Nephron progenitor cell (in vitro differentiated cells): ENCODE results near the gene CADM1.

Experiments used
- DNase-seq: peaks from one replicate; pipeline ENCODE4 v3.0.0; 2021
- H3K27ac Mint-ChIP-seq: 2 replicates; pipeline ENCODE4 v1.8.0; 2021; ENCODE audit warnings: mild to moderate bottlenecking, moderate library complexity, mixed read lengths
- H3K27me3 Mint-ChIP-seq: 2 replicates; pipeline ENCODE4 v1.8.0; 2021; ENCODE audit warnings: mild to moderate bottlenecking, low read depth, mixed read lengths; ENCODE audit not compliant: poor library complexity
- H3K36me3 Mint-ChIP-seq: 2 replicates; pipeline ENCODE4 v1.8.0; 2021; ENCODE audit warnings: low read depth, mixed read lengths
- H3K4me1 Mint-ChIP-seq: 2 replicates; pipeline ENCODE4 v1.8.0; 2021; ENCODE audit warnings: mixed read lengths
- H3K4me3 Mint-ChIP-seq: 2 replicates; pipeline ENCODE4 v1.8.0; 2021; ENCODE audit warnings: mild to moderate bottlenecking, moderate library complexity, mixed read lengths
- H3K9me3 Mint-ChIP-seq: 2 replicates; pipeline ENCODE4 v1.8.0; 2021; ENCODE audit warnings: mild to moderate bottlenecking, moderate library complexity, mixed read lengths
- CTCF ChIP-seq: fragments of 200-600 bp; sonication (generic); IDR thresholded peaks from 2 replicates; pipeline ENCODE4 v1.5.0; 2021; ENCODE audit warnings: antibody characterized with exemption

Gene CADM1

DNA sequence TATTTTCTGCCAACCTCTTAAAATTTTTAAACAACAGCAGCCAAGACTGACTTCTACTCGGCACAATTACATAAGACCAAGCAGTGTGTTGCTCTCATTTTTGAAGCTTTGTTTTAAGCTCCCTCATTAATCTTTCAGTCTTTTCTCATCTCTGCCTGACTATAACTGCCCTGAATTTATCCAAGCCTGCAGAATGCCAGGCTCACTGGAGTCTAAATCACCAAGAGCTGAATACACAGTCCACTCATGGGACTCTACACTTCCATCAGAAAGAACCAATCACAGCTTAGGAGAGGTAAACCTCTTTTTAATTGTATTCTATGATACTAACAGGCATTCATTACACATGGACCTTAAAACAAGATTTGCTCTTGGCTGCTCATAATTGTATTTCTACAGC, 178.7 kb downstream of the CADM1 start:
- H3K27ac Mint-ChIP-seq: no peak overlapping the region
- no peak overlapping the region for H3K4me3 Mint-ChIP-seq
- H3K36me3 Mint-ChIP-seq: no peaks in the 10 kb centered on the region
- H3K27me3 Mint-ChIP-seq: no peaks in the 10 kb centered on the region
- no peak for DNase-seq
- peaks cover 36% of the 10 kb centered on the region for H3K4me1 Mint-ChIP-seq
- no peak for TF ChIP-seq CTCF
- H3K9me3 Mint-ChIP-seq: no peaks in the 10 kb centered on the region

DNA sequence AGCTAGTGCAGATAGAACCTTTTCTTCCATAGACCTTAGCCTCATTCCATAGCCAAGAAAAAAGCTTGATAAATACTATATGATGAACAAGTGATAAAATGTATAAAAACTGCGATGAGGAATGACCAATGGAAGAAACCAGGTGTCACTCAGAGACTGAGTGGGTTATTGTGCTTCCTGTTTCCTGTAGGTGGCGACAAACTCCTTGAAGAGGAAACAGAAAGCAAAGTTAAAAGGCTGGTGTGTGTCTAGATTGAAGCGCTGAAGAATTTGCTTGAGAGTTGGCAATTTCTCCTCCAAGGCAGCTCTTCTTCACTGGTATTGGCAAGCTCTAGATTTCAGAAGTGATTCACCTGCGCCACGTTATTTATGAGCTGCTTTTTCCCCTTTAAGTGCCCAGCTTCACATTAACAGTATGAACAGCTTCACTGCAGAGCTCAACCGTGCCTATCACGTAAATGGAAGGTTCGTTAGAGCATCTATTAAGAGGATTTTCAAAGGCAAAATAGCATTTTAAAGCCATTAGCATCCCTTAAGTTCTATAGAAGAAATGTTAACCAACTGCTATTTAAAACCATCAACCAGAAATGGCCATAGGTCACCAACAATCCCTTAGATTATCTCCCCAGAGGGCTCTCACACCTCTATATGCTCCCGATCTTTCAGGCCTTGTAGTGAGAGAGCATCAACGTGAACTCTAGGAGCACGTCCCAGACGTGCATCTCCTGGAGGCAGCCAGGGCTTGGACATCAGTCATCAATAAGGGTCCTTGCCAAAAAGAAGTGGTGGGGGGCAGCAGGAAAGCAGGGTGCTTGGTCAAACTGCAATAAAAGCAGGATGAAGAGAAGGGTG, 179.4 kb downstream of the CADM1 start:
- no peak overlapping the region for H3K4me3 Mint-ChIP-seq

GRCh38 chr11:115322553-115323203, 181.5 kb downstream of the CADM1 start:
- no peak for TF ChIP-seq CTCF
- H3K27ac Mint-ChIP-seq: no peak overlapping the region

More for the DNA sequence above, 179.4 kb downstream of the CADM1 start:
- DNase-seq: peak; percentile 30
- Mint-ChIP-seq H3K36me3 (no peaks in the 10 kb centered on the region), H3K4me1 (peaks cover 39% of the 10 kb centered on the region), H3K27me3 (no peaks in the 10 kb centered on the region), H3K9me3 (no peaks in the 10 kb centered on the region), H3K27ac (peak overlapping the region; percentile 75)
- peak; percentile 86 for TF ChIP-seq CTCF

DNA sequence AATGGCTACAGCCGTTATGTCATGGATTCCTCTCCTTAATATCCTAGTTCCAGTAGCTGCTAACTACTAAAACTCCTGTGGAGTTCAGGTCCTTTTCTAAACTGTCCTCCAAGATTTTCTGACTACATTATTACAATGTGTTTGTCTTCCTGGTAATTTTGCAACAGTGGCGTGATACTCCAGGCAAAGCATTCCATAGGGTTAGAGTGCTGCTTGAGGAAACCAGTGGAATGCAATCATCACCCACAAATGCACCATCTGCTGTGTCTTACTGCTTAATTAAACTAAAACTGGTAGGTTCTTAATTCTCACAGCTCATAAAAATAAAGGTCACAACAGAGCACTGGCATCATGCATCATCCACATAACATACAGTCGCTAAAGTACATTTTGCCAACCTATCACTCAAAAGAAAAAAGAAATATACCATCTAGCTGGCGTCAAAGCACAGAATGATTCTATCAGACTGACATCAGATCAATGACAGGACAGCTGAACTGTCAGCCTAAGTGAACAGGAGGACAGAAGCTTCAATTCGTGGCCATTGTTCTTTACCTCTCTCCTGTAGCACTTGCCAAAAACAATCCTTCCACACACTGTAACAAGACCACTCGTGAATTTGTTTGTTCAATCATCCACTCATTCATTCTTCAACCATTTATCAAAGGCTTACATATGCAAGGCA, 182.5 kb downstream of the CADM1 start:
- TF ChIP-seq CTCF: no peak
- Mint-ChIP-seq H3K27ac (no peak overlapping the region), H3K36me3 (no peaks in the 10 kb centered on the region), H3K4me3 (no peak overlapping the region), H3K9me3 (no peaks in the 10 kb centered on the region), H3K4me1 (peaks cover 69% of the 10 kb centered on the region), H3K27me3 (no peaks in the 10 kb centered on the region)
- DNase-seq: no peak

More at GRCh38 chr11:115322553-115323203, 181.5 kb downstream of the CADM1 start:
- Mint-ChIP-seq H3K36me3 (no peaks in the 10 kb centered on the region), H3K9me3 (no peaks in the 10 kb centered on the region), H3K4me3 (no peak overlapping the region), H3K4me1 (peaks cover 59% of the 10 kb centered on the region), H3K27me3 (no peaks in the 10 kb centered on the region)
- no peak for DNase-seq

GRCh38 chr11:115317277-115318185, 186.7 kb downstream of the CADM1 start:
- DNase-seq: no peak
- no peaks in the 10 kb centered on the region for H3K27me3 Mint-ChIP-seq
- H3K9me3 Mint-ChIP-seq: no peaks in the 10 kb centered on the region
- no peak overlapping the region for H3K27ac Mint-ChIP-seq
- H3K4me1 Mint-ChIP-seq: peaks cover 81% of the 10 kb centered on the region
- no peak for TF ChIP-seq CTCF
- no peak overlapping the region for H3K4me3 Mint-ChIP-seq
- H3K36me3 Mint-ChIP-seq: peaks cover 9% of the 10 kb centered on the region
